Panc1 (cell line): ENCODE results near the gene SOBP. TPM values are rescaled to one million over a fixed set of nuclear protein-coding genes. Genes with fewer than 3 reads are reported as not detected.

Experiments used
- ATAC-seq: fragments of 200-7000 bp; cut with Tn5 transposase; 2 replicates; pipeline ENCODE4 v1.9.1; 2020; ENCODE audit warnings: mild to moderate bottlenecking, moderate library complexity
- BruUV-seq: library from RNA; stranded (reverse); fragments of 400-500 nt; replicated peaks from 2 replicates; lab custom pipeline; 2021; lab: Mats Ljungman, UMichigan
- CTCF ChIA-PET: fragments of 300-600 bp; sonication (Branson Sonifier 250); formaldehyde crosslinking; loops from one replicate; lab custom pipeline; 2022; ENCODE audit warnings: antibody characterized with exemption; lab: Charles Lee
- POLR2A ChIA-PET: fragments of 300-600 bp; sonication (Branson Sonifier 250); formaldehyde crosslinking; loops from one replicate; lab custom pipeline; 2022; ENCODE audit warnings: antibody characterized with exemption; lab: Charles Lee
- DNase-seq: peaks from one replicate; pipeline ENCODE4 v3.0.0-alpha.2; 2010; ENCODE audit warnings: low read depth, low spot score
- H3K27ac ChIP-seq: 2 replicates; pipeline ENCODE4 v1.5.1; 2011; ENCODE audit warnings: mild to moderate bottlenecking, low read length, inconsistent platforms
- H3K27me3 ChIP-seq: fragments of 200-500 bp; sonication (Bioruptor generic); 2 replicates; pipeline ENCODE4 v1.6.0; 2014; ENCODE audit warnings: low read length, inconsistent platforms; ENCODE audit not compliant: control insufficient read depth, insufficient read depth
- H3K36me3 ChIP-seq: fragments of 200-500 bp; sonication (Bioruptor generic); 2 replicates; pipeline ENCODE4 v1.5.1; 2014; ENCODE audit warnings: inconsistent platforms, mild to moderate bottlenecking, low read length, moderate library complexity; ENCODE audit not compliant: control insufficient read depth, insufficient read depth
- H3K4me1 ChIP-seq: 2 replicates; pipeline ENCODE4 v1.5.1; 2011; ENCODE audit warnings: inconsistent platforms, mild to moderate bottlenecking, low read length, moderate library complexity; ENCODE audit not compliant: control insufficient read depth, insufficient read depth
- H3K4me3 ChIP-seq, 2 experiments: 2 replicates each; pipeline ENCODE4 v1.5.1; 2011 to 2012; ENCODE audit warnings: low read depth in 2 of 2, low read length in 2 of 2, mild to moderate bottlenecking in 2 of 2, inconsistent platforms in 1 of 2, moderate library complexity in 1 of 2
- H3K9me3 ChIP-seq: fragments of 200-500 bp; sonication (Bioruptor generic); 2 replicates; pipeline ENCODE4 v1.5.1; 2014; ENCODE audit warnings: low read depth, mild to moderate bottlenecking, inconsistent platforms, low read length, moderate library complexity; ENCODE audit not compliant: control insufficient read depth, insufficient read depth
- CTCF ChIP-seq: fragments of 450-650 bp; IDR thresholded peaks from 2 replicates; pipeline ENCODE4 v1.5.1; 2017; ENCODE audit warnings: mild to moderate bottlenecking
- POLR2AphosphoS5 ChIP-seq: IDR thresholded peaks from 2 replicates; pipeline ENCODE4 v1.6.1; 2012; ENCODE audit warnings: mild to moderate bottlenecking, low read depth, low read length, moderate library complexity
- REST ChIP-seq, 2 experiments: IDR thresholded peaks; 2 replicates each; pipeline ENCODE4 v1.6.1; 2011 to 2012; ENCODE audit warnings: low read depth in 2 of 2, control low read depth in 1 of 2, low read length in 1 of 2, mild to moderate bottlenecking in 1 of 2, moderate library complexity in 1 of 2; ENCODE audit not compliant: insufficient read depth in 1 of 2
- SIN3A ChIP-seq: IDR thresholded peaks from 2 replicates; pipeline ENCODE4 v1.6.1; 2012; ENCODE audit warnings: low read depth, mild to moderate bottlenecking, low read length, moderate library complexity, borderline replicate concordance; ENCODE audit not compliant: insufficient read depth
- TCF7L2 ChIP-seq: IDR thresholded peaks from 2 replicates; pipeline ENCODE4 v1.6.1; 2011; ENCODE audit warnings: mild to moderate bottlenecking, low read depth, low read length, inconsistent platforms
- in situ Hi-C: cut with HindIII; loops from 2 replicates; pipeline ENCODE4 v1.10.0; 2016; ENCODE audit warnings: low sequenced_read_pairs, low pct_unique_long_range_greater_than_20kb
- intact Hi-C: fragments of 100-400 bp; cut with micrococcal nuclease; formaldehyde crosslinking; loops from one replicate; pipeline ENCODE4 v1.10.0; 2022; ENCODE audit not compliant: unreplicated experiment
- total RNA-seq: library from RNA; stranded (reverse); gene quantifications from one replicate; pipeline ENCODE4 v1.2.1, GENCODE V29; 2021; ENCODE audit not compliant: unreplicated experiment

SOBP gene
- total RNA-seq, 1 experiment from 2014 or later, result 9.0 TPM

GRCh38 chr6:107668743-107669474, 179.0 kb downstream of the SOBP start:
- Histone ChIP-seq H3K36me3 (no peaks in the 10 kb centered on the region), H3K4me1 (peaks cover 21% of the 10 kb centered on the region), H3K4me3 (no peak overlapping the region), H3K27ac (no peak overlapping the region; the same call in 1 of the 2 replicates), H3K27me3 (no peaks in the 10 kb centered on the region), H3K9me3 (no peaks in the 10 kb centered on the region)
- TF ChIP-seq TCF7L2 (no peak), POLR2AphosphoS5 (no peak), SIN3A (no peak), CTCF (no peak), REST (IDR thresholded peaks at IDR 0.05; ENCODE audit: insufficient read depth in 1 of 2, low read depth in 2 of 2, low read length in 1 of 2) (no peak)
- in situ Hi-C loops, result no loop called here
- no TSS peak for BruUV-seq
- ChIA-PET CTCF (interaction anchor here (0.5 kb wide), 1 partner anchor 661 kb away, joined by 6 read pairs; no protein-coding TSS in a partner anchor), POLR2A (interaction anchor here (0.9 kb wide), 1 partner anchor 22 kb away, joined by 3 read pairs; no protein-coding TSS in a partner anchor)
- intact Hi-C loops, result no loop called here
- DNase-seq (no peak), ATAC-seq (no peak)

- peak overlapping the region; percentile 48; the same call in 1 of the 2 replicates for H3K27ac ChIP-seq
- TF ChIP-seq CTCF (no peak), POLR2AphosphoS5 (no peak), REST (IDR thresholded peaks at IDR 0.05; ENCODE audit: insufficient read depth in 1 of 2, low read depth in 2 of 2, low read length in 1 of 2) (no peak), SIN3A (no peak), TCF7L2 (no peak)
- intact Hi-C loops, result loop anchor here (10.0 kb wide), 1 partner anchor 536 kb away; no protein-coding TSS in a partner anchor
- peaks cover 17% of the 10 kb centered on the region for H3K4me1 ChIP-seq
- ATAC-seq (no peak), DNase-seq (no peak)
- POLR2A ChIA-PET, result interaction anchor here (0.7 kb wide), 2 partner anchors 110 to 273 kb away, joined by 4 to 6 read pairs; no protein-coding TSS in a partner anchor
- H3K36me3 ChIP-seq, result no peaks in the 10 kb centered on the region
- BruUV-seq, result no TSS peak
- no peak overlapping the region for H3K4me3 ChIP-seq
- no peaks in the 10 kb centered on the region for H3K9me3 ChIP-seq
- H3K27me3 ChIP-seq, result no peaks in the 10 kb centered on the region
- CTCF ChIA-PET, result no interaction called here
- in situ Hi-C loops, result no loop called here
These were observed 180.9 kb downstream of the SOBP start for GRCh38 chr6:107670792-107671199.
